ENCODE data around the gene CFAP57. TPM values are rescaled to one million over a fixed set of nuclear protein-coding genes. Genes with fewer than 3 reads are reported as not detected.
A peak's percentile ranks its signal among the peaks of the same experiment; 100 is the strongest.

CFAP57 gene
- total and polyA plus RNA-seq, 2 of the 8 experiments (the other 6 are each of a cell fraction or from before 2014, with no cell fraction given) = 0.20 to 0.80 TPM

DNA sequence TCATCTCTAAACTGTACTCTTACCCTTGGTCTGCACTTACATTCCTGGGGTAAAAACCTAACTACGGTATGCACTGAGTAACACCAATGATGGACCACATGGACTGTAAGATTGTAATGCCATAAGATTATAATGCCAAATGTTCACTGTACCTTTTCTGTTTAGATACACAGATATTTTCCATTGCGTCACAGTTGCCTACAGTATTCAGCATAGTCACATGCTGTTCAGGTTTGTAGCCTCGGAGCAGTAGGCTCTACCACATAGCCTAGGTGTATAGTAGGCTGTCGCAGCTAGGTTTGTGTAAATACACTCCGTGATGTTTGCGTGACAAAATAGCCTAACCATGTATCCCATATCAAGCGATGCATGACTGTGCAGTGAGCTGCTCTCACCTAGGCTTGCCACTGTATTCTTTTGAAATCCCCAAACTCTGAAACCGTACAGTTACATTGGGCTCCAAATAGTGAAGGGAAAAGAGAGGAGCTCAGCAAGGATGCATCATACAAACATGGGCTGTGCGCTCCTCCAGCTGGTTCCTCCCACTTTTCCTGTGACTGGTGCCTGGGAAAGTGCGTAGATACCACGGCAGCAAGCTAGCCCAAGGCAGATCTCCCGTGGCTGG lies 35.2 kb downstream of the CFAP57 start:
- no peaks in the 10 kb centered on the region for H3K79me2 ChIP-seq (ENCODE audit: control insufficient read depth in 1 of 2, insufficient read depth in 2 of 2, low read length in 2 of 2)
- H3K4me2 ChIP-seq (ENCODE audit: insufficient read depth in 1 of 2, low read depth in 2 of 2, low read length in 2 of 2) = peak overlapping the region; percentile 43 to 67; a peak in 3 of 4 replicates
- no peaks in the 10 kb centered on the region for H3K23me2 ChIP-seq (ENCODE audit: low read depth, low read length)
- no peaks in the 10 kb centered on the region for H3K9me3 ChIP-seq (ENCODE audit: insufficient read depth in 2 of 2, low read depth in 1 of 2, low read length in 1 of 2)
- no peak for DNase-seq (ENCODE audit: low read depth in 1 of 2, low spot score in 2 of 2)
- POLR2A ChIA-PET (ENCODE audit: partially characterized antibody) = interaction anchor here (0.7 to 2.8 kb wide), 7 partner anchors 9 to 391 kb away, joined by 3 to 12 read pairs (median 4); partner anchors contain the start of genes CDC20 and ERMAP
- H2BK12ac ChIP-seq (ENCODE audit: low read depth, low read length) = peak overlapping the region; percentile 100
- peak overlapping the region; percentile 75; the same call in 1 of the 2 replicates for H2AFZ ChIP-seq (ENCODE audit: low read length)
- H2AK5ac ChIP-seq (ENCODE audit: low read depth, low read length) = peak overlapping the region; percentile 76
- no peaks in the 10 kb centered on the region for H3K79me1 ChIP-seq (ENCODE audit: low read depth, low read length)
- H3K27me3 ChIP-seq (replicated peaks in 1 of 4; ENCODE audit: control insufficient read depth in 3 of 4, extremely low read depth in 1 of 4, insufficient read depth in 3 of 4, low read length in 3 of 4) = no peaks in the 10 kb centered on the region
- no peak overlapping the region for H3K56ac ChIP-seq (replicated peaks; ENCODE audit: insufficient read length, low read depth, low read length)
- WGBS, 2 experiments (ENCODE audit: extremely low coverage in 1 of 2, insufficient coverage in 1 of 2, insufficient read length in 1 of 2, insufficient replicate concordance in 2 of 2, low coverage in 1 of 2, low lambda C conversion rate in 2 of 2, missing lambda C conversion rate in 1 of 2) = 91% methylated on average over 12 of the region's 12 CpGs; no CpG with 5 or more reads in 1 of the 2 experiments
- 0 out of 7 replicates have a peak overlapping the region, but pooled peaks of 1 of the 4 experiments have one; percentile 3 for H3K9ac ChIP-seq (replicated peaks in 1 of 4; ENCODE audit: extremely low read depth in 1 of 4, low read depth in 3 of 4, low read length in 3 of 4)
- peak overlapping the region; percentile 17 for H3K4ac ChIP-seq (replicated peaks; ENCODE audit: insufficient read length, low read depth, low read length)
- peak overlapping the region; percentile 91 for H2BK5ac ChIP-seq (ENCODE audit: low read depth, low read length)
- H3K27ac ChIP-seq (ENCODE audit: low read depth, low read length) = peak overlapping the region; percentile 56; the same call in 1 of the 2 replicates
- no peak overlapping the region for H3K14ac ChIP-seq (ENCODE audit: insufficient read length)
- H4K91ac ChIP-seq (replicated peaks; ENCODE audit: insufficient read length, low read length) = peak overlapping the region; percentile 84
- peak overlapping the region; percentile 28; the same call in 1 of the 2 replicates for H4K8ac ChIP-seq (ENCODE audit: extremely low read depth, insufficient read depth, low read length)
- FAIRE-seq = no peak
- H3K36me3 ChIP-seq (ENCODE audit: control insufficient read depth in 2 of 4, insufficient read depth in 4 of 4, low read length in 3 of 4) = no peaks in the 10 kb centered on the region
- H2BK15ac ChIP-seq (ENCODE audit: low read length) = peak overlapping the region; percentile 82; the same call in 1 of the 2 replicates
- peak overlapping the region; percentile 62 for H2BK20ac ChIP-seq (ENCODE audit: low read length)
- H3K18ac ChIP-seq (ENCODE audit: extremely low read depth, low read length) = peak overlapping the region; percentile 73; the same call in 1 of the 2 replicates
- H3K4me3 ChIP-seq (ENCODE audit: extremely low read depth in 1 of 4, insufficient read depth in 2 of 4, low read depth in 3 of 4, low read length in 4 of 4) = no peak overlapping the region
- peaks cover 4 to 13% (median 11%) of the 10 kb centered on the region in 4 experiments for H3K4me1 ChIP-seq (replicated peaks in 1 of 4; ENCODE audit: control insufficient read depth in 3 of 4, insufficient read depth in 4 of 4, low read length in 3 of 4)
- H4K20me1 ChIP-seq (replicated peaks in 1 of 2; ENCODE audit: control insufficient read depth in 1 of 2, insufficient read depth in 2 of 2, low read length in 2 of 2) = no peaks in the 10 kb centered on the region
- no peak overlapping the region for H3K23ac ChIP-seq (ENCODE audit: insufficient read length)
- H4K5ac ChIP-seq (ENCODE audit: insufficient read length, low read depth, low read length) = no peak overlapping the region
- peak overlapping the region; percentile 84 for H2BK120ac ChIP-seq (replicated peaks; ENCODE audit: low read depth, low read length)
- CTCF ChIA-PET (ENCODE audit: partially characterized antibody) = interaction anchor here (0.8 to 3.5 kb wide), 4 partner anchors 9 to 171 kb away, joined by 3 to 14 read pairs (median 4); no protein-coding TSS in a partner anchor
- TF ChIP-seq CHD2 (IDR thresholded peaks at IDR 0.05; ENCODE audit: low read length) (no peak), JUN (IDR thresholded peaks at IDR 0.05; ENCODE audit: low read depth, low read length) (no peak), NANOG (IDR thresholded peaks at IDR 0.05; ENCODE audit: insufficient read depth, low read depth, low read length, poor library complexity, severe bottlenecking) (no peak), KDM4A (IDR thresholded peaks at IDR 0.05; ENCODE audit: low read depth, low read length, severe bottlenecking) (no peak), RXRA (IDR thresholded peaks at IDR 0.05; ENCODE audit: insufficient read depth, low read depth, low read length) (no peak), EGR1 (IDR thresholded peaks at IDR 0.05; ENCODE audit: borderline replicate concordance, low read depth, low read length) (no peak), JUND (IDR thresholded peaks at IDR 0.05; ENCODE audit: low read length) (no peak), TEAD4 (IDR thresholded peaks at IDR 0.05; ENCODE audit: low read depth, low read length) (no peak), GABPA (IDR thresholded peaks at IDR 0.05; ENCODE audit: borderline replicate concordance, insufficient read depth, low read length) (no peak), USF2 (IDR thresholded peaks at IDR 0.05; ENCODE audit: low read length) (no peak), ASH2L (IDR thresholded peaks at IDR 0.05; ENCODE audit: low read length) (no peak), POLR2A (IDR thresholded peaks at IDR 0.05; ENCODE audit: control extremely low read depth in 1 of 2, low read depth in 2 of 2, low read length in 2 of 2) (no peak; a peak in 1 of 3 replicates)

Measured in H1 (cell line).